Measurements from ENCODE around the gene CYLD.

DNA sequence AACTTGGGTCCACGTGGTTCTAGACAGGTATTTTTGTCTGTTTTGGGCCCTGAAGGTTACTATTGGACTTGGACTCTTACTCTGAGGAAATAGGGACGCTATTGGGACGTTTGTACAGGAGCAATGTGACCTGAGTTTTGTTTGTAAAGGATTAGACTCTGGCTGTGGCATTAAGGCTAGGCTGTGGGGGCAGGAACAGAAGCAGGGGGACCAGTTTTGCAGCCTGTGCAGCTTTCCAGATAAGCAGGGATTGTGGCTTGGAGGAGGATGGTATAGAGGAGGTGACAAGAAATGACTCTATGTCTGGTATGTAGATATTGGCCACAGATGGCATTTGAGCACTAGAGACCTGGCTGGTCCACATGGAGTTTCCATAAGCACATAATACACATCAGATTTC lies 35.6 kb upstream of the CYLD start:
- TF ChIP-seq, protein P1, sequence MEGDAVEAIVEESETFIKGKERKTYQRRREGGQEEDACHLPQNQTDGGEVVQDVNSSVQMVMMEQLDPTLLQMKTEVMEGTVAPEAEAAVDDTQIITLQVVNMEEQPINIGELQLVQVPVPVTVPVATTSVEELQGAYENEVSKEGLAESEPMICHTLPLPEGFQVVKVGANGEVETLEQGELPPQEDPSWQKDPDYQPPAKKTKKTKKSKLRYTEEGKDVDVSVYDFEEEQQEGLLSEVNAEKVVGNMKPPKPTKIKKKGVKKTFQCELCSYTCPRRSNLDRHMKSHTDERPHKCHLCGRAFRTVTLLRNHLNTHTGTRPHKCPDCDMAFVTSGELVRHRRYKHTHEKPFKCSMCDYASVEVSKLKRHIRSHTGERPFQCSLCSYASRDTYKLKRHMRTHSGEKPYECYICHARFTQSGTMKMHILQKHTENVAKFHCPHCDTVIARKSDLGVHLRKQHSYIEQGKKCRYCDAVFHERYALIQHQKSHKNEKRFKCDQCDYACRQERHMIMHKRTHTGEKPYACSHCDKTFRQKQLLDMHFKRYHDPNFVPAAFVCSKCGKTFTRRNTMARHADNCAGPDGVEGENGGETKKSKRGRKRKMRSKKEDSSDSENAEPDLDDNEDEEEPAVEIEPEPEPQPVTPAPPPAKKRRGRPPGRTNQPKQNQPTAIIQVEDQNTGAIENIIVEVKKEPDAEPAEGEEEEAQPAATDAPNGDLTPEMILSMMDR (IDR thresholded peaks at IDR 0.05): no peak
- TF ChIP-seq EP300 (IDR thresholded peaks at IDR 0.05) (no peak), POLR2A (IDR thresholded peaks at IDR 0.05) (no peak), POLR2AphosphoS5 (IDR thresholded peaks at IDR 0.05) (no peak)

Measured in sigmoid colon (tissue), 4 donors.